SK-N-SH treated with all-trans-retinoic acid at 6 μM for 48 hours (cell line): ENCODE data around the gene CFAP61.

ENCODE experiments used
- CSDC2 ChIP-seq: fragments of 250-450 bp; sonication (Bioruptor Pico); IDR thresholded peaks from 2 replicates; pipeline ENCODE4 v1.5.0; 2020; ENCODE audit warnings: mild to moderate bottlenecking, moderate library complexity
- OSR1 ChIP-seq: fragments of 250-450 bp; sonication (Bioruptor Pico); IDR thresholded peaks from 2 replicates; pipeline ENCODE4 v1.8.0; 2022; ENCODE audit warnings: moderate library complexity, mild to moderate bottlenecking, inconsistent platforms
- PPARA ChIP-seq: fragments of 250-450 bp; sonication (Bioruptor Pico); IDR thresholded peaks from 2 replicates; pipeline ENCODE4 v1.5.0; 2020; ENCODE audit warnings: mild to moderate bottlenecking, borderline replicate concordance
- RARB ChIP-seq: fragments of 250-450 bp; sonication (Bioruptor Pico); IDR thresholded peaks from 2 replicates; pipeline ENCODE4 v1.8.0; 2021; ENCODE audit warnings: mild to moderate bottlenecking, moderate library complexity
- TCF4 ChIP-seq: fragments of 250-450 bp; sonication (Bioruptor Pico); IDR thresholded peaks from 2 replicates; pipeline ENCODE4 v1.8.0; 2021; ENCODE audit warnings: mild to moderate bottlenecking, moderate library complexity, borderline replicate concordance
- TSHZ2 ChIP-seq: fragments of 250-450 bp; sonication (Bioruptor Pico); IDR thresholded peaks from 2 replicates; pipeline ENCODE4 v1.5.0; 2020; ENCODE audit warnings: mild to moderate bottlenecking, moderate library complexity
- ZNF565 ChIP-seq: fragments of 450-650 bp; formaldehyde crosslinking; conservative IDR thresholded peaks from 2 replicates; pipeline ENCODE4 v1.5.0; 2020; ENCODE audit warnings: low read depth, mild to moderate bottlenecking, moderate library complexity
- TF ChIP-seq, protein P1 (sequence below): fragments of 250-450 bp; sonication (Bioruptor Pico); IDR thresholded peaks from 2 replicates; pipeline ENCODE4 v1.8.0; 2020; ENCODE audit warnings: mild to moderate bottlenecking, moderate library complexity, borderline replicate concordance

DNA sequence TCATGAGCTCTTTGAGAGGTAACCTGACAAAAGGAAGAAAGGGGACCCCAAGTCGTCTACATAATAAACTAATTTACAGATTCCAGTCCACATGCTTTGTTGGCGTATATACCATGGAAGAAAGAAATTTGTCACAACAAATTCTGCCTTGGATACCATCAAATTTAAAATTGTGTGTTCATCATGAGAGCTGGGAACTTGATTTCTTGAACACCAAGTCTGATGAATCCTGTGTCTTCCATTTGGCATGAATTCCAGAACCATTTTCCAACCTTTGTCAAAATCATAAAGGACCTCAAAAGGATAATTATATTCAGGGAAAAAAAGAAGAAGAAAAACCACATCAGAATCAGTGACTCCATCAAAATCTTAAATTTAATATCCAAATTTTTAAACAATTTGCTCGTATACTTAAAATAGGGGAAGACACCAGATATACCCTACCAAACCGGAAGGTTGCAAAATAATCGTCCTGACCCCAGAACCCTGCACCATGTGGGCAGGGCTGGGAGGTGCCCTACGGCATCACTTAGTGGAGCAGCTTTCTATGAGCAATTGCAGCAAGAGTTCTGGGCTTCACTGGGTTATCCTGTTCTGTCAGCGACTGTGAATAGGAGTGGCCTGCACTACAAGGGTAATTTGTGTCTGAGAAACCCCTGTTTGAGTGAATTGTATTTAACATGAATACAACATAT lies 241.5 kb downstream of the CFAP61 start:
- TF ChIP-seq ZNF565 (CRISPR knock-in tag) (no peak), RARB (CRISPR knock-in tag) (no peak), TSHZ2 (CRISPR knock-in tag) (no peak), PPARA (CRISPR knock-in tag) (no peak), OSR1 (CRISPR knock-in tag) (no peak), TCF4 (no peak), CSDC2 (no peak)
- TF ChIP-seq, protein P1, sequence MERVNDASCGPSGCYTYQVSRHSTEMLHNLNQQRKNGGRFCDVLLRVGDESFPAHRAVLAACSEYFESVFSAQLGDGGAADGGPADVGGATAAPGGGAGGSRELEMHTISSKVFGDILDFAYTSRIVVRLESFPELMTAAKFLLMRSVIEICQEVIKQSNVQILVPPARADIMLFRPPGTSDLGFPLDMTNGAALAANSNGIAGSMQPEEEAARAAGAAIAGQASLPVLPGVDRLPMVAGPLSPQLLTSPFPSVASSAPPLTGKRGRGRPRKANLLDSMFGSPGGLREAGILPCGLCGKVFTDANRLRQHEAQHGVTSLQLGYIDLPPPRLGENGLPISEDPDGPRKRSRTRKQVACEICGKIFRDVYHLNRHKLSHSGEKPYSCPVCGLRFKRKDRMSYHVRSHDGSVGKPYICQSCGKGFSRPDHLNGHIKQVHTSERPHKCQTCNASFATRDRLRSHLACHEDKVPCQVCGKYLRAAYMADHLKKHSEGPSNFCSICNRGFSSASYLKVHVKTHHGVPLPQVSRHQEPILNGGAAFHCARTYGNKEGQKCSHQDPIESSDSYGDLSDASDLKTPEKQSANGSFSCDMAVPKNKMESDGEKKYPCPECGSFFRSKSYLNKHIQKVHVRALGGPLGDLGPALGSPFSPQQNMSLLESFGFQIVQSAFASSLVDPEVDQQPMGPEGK (CRISPR knock-in tag): no peak
